ENCODE measurements around the gene MAFF.
A peak's percentile ranks its signal among the peaks of the same experiment; 100 is the strongest.

MAFF gene

DNA sequence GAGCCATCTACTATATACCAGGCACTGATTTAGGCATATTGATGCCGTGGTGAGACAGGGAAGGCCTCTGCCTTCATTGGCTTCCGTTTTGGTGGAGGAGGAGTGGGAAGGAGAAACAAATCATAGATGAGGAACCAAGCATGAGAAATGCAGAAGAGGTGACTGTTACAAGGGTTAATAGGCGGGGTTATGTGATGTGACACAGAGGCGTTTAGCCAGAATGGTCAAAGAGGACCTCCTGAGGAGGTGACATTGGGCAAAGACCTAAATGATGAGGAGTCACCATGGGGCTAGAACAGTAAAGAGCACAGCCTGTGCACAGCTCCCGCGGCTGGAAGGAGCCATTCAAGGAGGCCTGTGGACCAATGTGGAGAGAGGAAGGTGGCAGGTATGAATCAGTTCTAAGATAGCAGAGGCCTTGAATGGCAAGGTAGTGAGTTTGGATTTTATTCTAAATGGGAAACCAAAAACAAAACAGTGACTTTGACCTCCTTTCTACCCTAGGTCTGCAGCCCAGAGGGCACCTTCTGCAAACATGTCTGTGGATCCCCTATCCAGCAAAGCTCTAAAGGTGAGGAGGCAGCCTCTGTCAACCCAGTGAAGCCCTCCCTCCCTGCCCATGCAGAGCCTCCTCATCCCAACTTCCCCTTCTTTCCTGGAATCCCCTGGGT lies 11.7 kb downstream of the MAFF start:
- H3K36me3 ChIP-seq (ENCODE audit: control insufficient read depth, insufficient read depth, low read length) = no peaks in the 10 kb centered on the region

GRCh38 chr22:38213990-38214301 lies 12.2 kb downstream of the MAFF start:
- peaks cover 6% of the 10 kb centered on the region for H3K4me1 ChIP-seq (ENCODE audit: control insufficient read depth, insufficient read depth, low read length)
- no peaks in the 10 kb centered on the region for H3K9me3 ChIP-seq (ENCODE audit: control insufficient read depth, insufficient read depth, low read length)
- peak overlapping the region; percentile 58 for H3K4me3 ChIP-seq (ENCODE audit: low read depth, low read length)
- H3K36me3 ChIP-seq (ENCODE audit: control insufficient read depth, insufficient read depth, low read length) = no peaks in the 10 kb centered on the region
- H3K27me3 ChIP-seq (ENCODE audit: control insufficient read depth, insufficient read depth, low read length) = peaks cover 15% of the 10 kb centered on the region
- H3K9ac ChIP-seq (ENCODE audit: low read depth, low read length) = no peak overlapping the region

More for the DNA sequence above, 11.7 kb downstream of the MAFF start:
- no peaks in the 10 kb centered on the region for H3K9me3 ChIP-seq (ENCODE audit: control insufficient read depth, insufficient read depth, low read length)
- H3K4me3 ChIP-seq (ENCODE audit: low read depth, low read length) = peak overlapping the region; percentile 58
- no peak overlapping the region for H3K9ac ChIP-seq (ENCODE audit: low read depth, low read length)
- H3K27me3 ChIP-seq (ENCODE audit: control insufficient read depth, insufficient read depth, low read length) = peaks cover 15% of the 10 kb centered on the region
- peaks cover 4% of the 10 kb centered on the region for H3K4me1 ChIP-seq (ENCODE audit: control insufficient read depth, insufficient read depth, low read length)

- H3K27me3 ChIP-seq (ENCODE audit: control insufficient read depth, insufficient read depth, low read length) = peaks cover 15% of the 10 kb centered on the region
- no peak overlapping the region for H3K9ac ChIP-seq (ENCODE audit: low read depth, low read length)
- H3K4me1 ChIP-seq (ENCODE audit: control insufficient read depth, insufficient read depth, low read length) = peaks cover 7% of the 10 kb centered on the region
- H3K9me3 ChIP-seq (ENCODE audit: control insufficient read depth, insufficient read depth, low read length) = no peaks in the 10 kb centered on the region
- H3K4me3 ChIP-seq (ENCODE audit: low read depth, low read length) = peak overlapping the region; percentile 58
- no peaks in the 10 kb centered on the region for H3K36me3 ChIP-seq (ENCODE audit: control insufficient read depth, insufficient read depth, low read length)
These were observed 12.7 kb downstream of the MAFF start for GRCh38 chr22:38214302-38215056.

GRCh38 chr22:38215156-38216038 lies 13.6 kb downstream of the MAFF start:
- H3K4me3 ChIP-seq (ENCODE audit: low read depth, low read length) = peak overlapping the region; percentile 58
- peaks cover 15% of the 10 kb centered on the region for H3K27me3 ChIP-seq (ENCODE audit: control insufficient read depth, insufficient read depth, low read length)
- peaks cover 8% of the 10 kb centered on the region for H3K4me1 ChIP-seq (ENCODE audit: control insufficient read depth, insufficient read depth, low read length)

DNA sequence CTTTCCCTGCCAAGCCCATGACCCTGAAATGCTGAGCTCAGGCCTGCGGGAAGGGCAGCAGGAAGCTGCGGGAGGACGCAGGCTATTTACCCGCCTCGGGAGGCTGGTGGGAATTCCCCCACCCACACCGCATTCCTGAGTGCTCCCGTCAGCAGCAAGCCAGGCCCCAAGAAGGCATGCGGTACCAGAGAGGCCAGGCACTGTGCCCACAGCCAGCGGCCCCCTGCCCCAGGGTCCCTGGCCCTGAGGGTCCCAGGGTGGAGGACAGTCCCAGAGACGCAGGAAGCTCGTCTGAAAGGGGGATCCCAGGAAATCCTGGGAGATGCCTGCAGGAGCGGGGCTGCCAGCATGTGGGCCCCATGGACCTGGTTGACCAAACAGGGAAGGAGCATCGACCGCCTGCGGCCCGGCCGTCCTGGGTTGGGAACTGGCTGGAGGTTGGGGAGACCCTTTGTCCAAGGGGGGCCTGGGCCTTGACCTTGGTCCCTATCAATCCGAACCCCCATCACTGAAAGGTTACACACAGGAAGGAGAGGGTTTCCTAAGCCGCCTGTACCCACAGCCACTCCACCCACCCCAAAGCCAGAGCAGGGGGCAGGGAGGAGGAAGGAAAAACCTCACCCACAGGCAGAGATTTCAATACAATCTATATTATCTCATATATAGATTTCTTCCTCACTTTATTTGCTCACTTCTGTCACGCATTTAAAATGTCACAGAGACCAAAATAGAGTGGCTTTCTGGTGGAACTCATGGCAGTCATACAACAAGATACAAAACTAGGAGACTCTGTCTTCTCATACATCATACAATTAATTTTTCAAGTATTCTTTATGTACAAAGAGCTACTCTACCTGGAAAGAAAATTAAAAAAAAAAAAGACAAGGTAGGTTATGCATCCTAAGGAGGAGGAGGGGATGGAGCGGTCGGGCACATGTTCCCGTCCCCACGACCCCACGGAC lies 17.1 kb downstream of the MAFF start:
- Histone ChIP-seq H3K27me3 (ENCODE audit: control insufficient read depth, insufficient read depth, low read length) (peaks cover 6% of the 10 kb centered on the region), H3K4me1 (ENCODE audit: control insufficient read depth, insufficient read depth, low read length) (peaks cover 8% of the 10 kb centered on the region), H3K4me3 (ENCODE audit: low read depth, low read length) (no peak overlapping the region), H3K9me3 (ENCODE audit: control insufficient read depth, insufficient read depth, low read length) (no peaks in the 10 kb centered on the region), H3K9ac (ENCODE audit: low read depth, low read length) (peak overlapping the region; percentile 47), H3K36me3 (ENCODE audit: control insufficient read depth, insufficient read depth, low read length) (peaks cover 23% of the 10 kb centered on the region)

More at GRCh38 chr22:38215156-38216038, 13.6 kb downstream of the MAFF start:
- H3K9me3 ChIP-seq (ENCODE audit: control insufficient read depth, insufficient read depth, low read length) = no peaks in the 10 kb centered on the region
- H3K9ac ChIP-seq (ENCODE audit: low read depth, low read length) = no peak overlapping the region
- peaks cover 2% of the 10 kb centered on the region for H3K36me3 ChIP-seq (ENCODE audit: control insufficient read depth, insufficient read depth, low read length)

- H3K9me3 ChIP-seq (ENCODE audit: control insufficient read depth, insufficient read depth, low read length) = no peaks in the 10 kb centered on the region
- no peak overlapping the region for H3K9ac ChIP-seq (ENCODE audit: low read depth, low read length)
- no peak overlapping the region for H3K4me3 ChIP-seq (ENCODE audit: low read depth, low read length)
- H3K36me3 ChIP-seq (ENCODE audit: control insufficient read depth, insufficient read depth, low read length) = peaks cover 28% of the 10 kb centered on the region
- H3K4me1 ChIP-seq (ENCODE audit: control insufficient read depth, insufficient read depth, low read length) = peaks cover 8% of the 10 kb centered on the region
- H3K27me3 ChIP-seq (ENCODE audit: control insufficient read depth, insufficient read depth, low read length) = no peaks in the 10 kb centered on the region
These were observed 17.8 kb downstream of the MAFF start for GRCh38 chr22:38219632-38220031.

DNA sequence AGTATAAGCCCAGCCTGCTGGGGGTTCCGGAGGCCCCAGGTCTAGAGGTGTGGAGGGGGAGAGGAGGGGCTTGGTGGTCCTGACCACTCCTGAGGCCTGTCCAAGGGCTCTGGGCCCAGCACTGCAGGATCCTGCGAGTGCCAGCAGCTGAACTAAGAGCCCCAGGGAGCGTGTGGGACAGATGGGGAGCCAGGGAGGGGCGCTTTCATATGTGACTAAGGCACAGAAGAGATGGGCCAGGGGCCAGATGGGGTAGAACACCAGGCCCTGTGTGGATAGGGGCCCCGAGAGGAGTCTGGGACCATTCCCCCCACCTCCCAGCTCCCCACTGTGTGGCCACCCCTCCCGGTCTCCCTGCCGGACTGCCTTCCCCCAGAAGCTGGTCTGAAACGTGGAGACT lies 18.4 kb downstream of the MAFF start:
- Histone ChIP-seq H3K9me3 (ENCODE audit: control insufficient read depth, insufficient read depth, low read length) (no peaks in the 10 kb centered on the region), H3K27me3 (ENCODE audit: control insufficient read depth, insufficient read depth, low read length) (no peaks in the 10 kb centered on the region), H3K36me3 (ENCODE audit: control insufficient read depth, insufficient read depth, low read length) (peaks cover 33% of the 10 kb centered on the region), H3K4me3 (ENCODE audit: low read depth, low read length) (no peak overlapping the region), H3K4me1 (ENCODE audit: control insufficient read depth, insufficient read depth, low read length) (peaks cover 6% of the 10 kb centered on the region), H3K9ac (ENCODE audit: low read depth, low read length) (no peak overlapping the region)

DNA sequence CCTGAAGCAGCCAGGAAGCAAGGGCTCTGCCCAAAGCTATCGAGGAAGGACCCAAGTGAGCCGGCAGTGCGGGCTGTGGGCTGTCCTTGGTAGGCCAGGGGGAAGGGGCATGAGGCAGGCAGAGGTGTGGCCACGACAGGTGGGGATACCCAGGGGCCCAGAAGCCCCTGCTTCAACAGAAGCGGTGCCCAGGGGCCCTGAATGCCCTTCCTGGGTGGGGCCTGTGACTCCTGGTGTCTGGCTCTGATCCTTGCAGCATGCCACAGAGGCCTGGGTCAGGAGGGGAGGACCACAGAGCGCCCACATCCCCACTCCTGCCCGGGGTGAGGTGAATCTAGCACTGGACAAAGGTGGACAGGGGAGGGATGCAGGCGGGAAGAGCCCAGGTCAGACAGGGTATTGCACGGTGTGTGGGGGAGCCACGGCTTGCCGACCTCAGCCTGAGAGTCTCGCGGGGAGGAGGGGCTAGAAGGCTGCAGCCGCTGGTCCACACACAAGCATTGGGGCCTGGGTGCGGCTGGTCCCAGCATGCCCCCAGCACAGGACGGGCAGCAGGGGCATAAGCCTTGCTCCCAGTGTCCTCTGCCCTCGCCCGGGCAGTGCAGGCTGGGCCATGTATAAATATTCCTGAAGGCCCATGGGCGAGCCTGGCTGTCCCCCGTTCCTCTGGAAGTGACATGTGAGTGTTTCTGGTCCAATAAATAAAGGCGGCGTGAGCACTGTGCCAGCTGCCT lies 19.0 kb downstream of the MAFF start:
- Histone ChIP-seq H3K9me3 (ENCODE audit: control insufficient read depth, insufficient read depth, low read length) (no peaks in the 10 kb centered on the region), H3K4me1 (ENCODE audit: control insufficient read depth, insufficient read depth, low read length) (peaks cover 4% of the 10 kb centered on the region), H3K9ac (ENCODE audit: low read depth, low read length) (no peak overlapping the region), H3K27me3 (ENCODE audit: control insufficient read depth, insufficient read depth, low read length) (no peaks in the 10 kb centered on the region), H3K4me3 (ENCODE audit: low read depth, low read length) (no peak overlapping the region), H3K36me3 (ENCODE audit: control insufficient read depth, insufficient read depth, low read length) (peaks cover 39% of the 10 kb centered on the region)

- no peaks in the 10 kb centered on the region for H3K27me3 ChIP-seq (ENCODE audit: control insufficient read depth, insufficient read depth, low read length)
- no peak overlapping the region for H3K9ac ChIP-seq (ENCODE audit: low read depth, low read length)
- no peaks in the 10 kb centered on the region for H3K9me3 ChIP-seq (ENCODE audit: control insufficient read depth, insufficient read depth, low read length)
- H3K4me3 ChIP-seq (ENCODE audit: low read depth, low read length) = no peak overlapping the region
- H3K4me1 ChIP-seq (ENCODE audit: control insufficient read depth, insufficient read depth, low read length) = peaks cover 4% of the 10 kb centered on the region
- H3K36me3 ChIP-seq (ENCODE audit: control insufficient read depth, insufficient read depth, low read length) = peaks cover 41% of the 10 kb centered on the region
These were observed 19.6 kb downstream of the MAFF start for GRCh38 chr22:38221407-38221806.

DNA sequence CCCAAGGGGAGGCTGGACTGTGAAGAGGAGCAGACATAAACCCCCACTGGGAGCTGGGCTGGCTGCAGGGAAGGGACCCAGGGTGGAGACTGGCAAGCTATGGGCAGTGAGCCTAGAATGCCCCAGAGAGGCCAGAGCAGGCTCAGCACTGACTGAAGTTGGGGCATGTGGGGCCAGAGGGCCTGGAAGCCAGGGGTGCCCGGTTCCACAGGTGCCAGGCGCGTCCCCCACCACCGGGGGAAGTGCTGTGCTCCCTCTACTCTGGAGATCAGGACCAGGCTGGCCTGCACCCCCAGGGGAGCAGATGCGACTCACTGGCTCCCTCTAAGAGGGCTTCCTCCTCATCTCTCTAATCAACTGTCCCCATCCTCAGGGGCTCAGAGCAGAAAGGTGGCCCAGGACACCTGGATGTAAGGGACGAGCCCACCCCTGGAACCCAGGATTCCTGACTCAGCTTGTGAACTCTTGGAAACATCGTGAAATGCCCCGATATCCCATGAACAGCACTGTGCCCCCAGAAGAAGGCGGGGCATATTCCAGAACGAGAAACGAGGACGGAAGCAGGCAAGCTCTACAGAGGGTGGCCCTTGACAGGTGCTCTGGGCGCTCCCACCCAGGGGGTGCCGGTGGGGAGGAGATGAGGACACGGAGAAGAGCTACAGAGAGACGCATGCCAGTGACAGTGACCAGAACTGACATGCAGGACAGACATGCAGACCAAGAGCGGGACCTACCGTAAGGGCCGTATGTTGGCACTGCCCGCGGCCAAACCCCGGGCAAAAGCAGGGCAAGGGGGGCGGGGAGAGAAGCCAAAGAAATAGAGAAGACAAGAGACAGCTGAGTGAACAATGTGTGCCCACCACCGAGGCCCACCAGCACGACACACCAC lies 20.4 kb downstream of the MAFF start:
- H3K36me3 ChIP-seq (ENCODE audit: control insufficient read depth, insufficient read depth, low read length) = peaks cover 46% of the 10 kb centered on the region
- H3K4me3 ChIP-seq (ENCODE audit: low read depth, low read length) = no peak overlapping the region
- H3K4me1 ChIP-seq (ENCODE audit: control insufficient read depth, insufficient read depth, low read length) = peaks cover 4% of the 10 kb centered on the region
- no peak overlapping the region for H3K9ac ChIP-seq (ENCODE audit: low read depth, low read length)
- no peaks in the 10 kb centered on the region for H3K9me3 ChIP-seq (ENCODE audit: control insufficient read depth, insufficient read depth, low read length)
- no peaks in the 10 kb centered on the region for H3K27me3 ChIP-seq (ENCODE audit: control insufficient read depth, insufficient read depth, low read length)

All from iPS-15b (cell line).